Small intestine (tissue), 7 donors: ENCODE data around the gene HIGD2A. TPM values are rescaled to one million over a fixed set of nuclear protein-coding genes. Genes with fewer than 3 reads are reported as not detected.

ENCODE experiments used
- DNase-seq, 2 donors: peaks; one replicate each; pipeline versions ENCODE4 v3.0.0 to v3.0.0-alpha.2; 2013
- FAIRE-seq: peaks from 2 replicates; lab custom pipeline; 2012; peaks lifted over from hg19 to GRCh38; lab: Jason Lieb, UNC
- H3K27ac ChIP-seq, 3 donors: one replicate each; pipeline ENCODE4 v1.5.1; 2013; ENCODE audit warnings: low read length in 2 of 3, mild to moderate bottlenecking in 2 of 3, control low read depth in 1 of 3, inconsistent platforms in 1 of 3, low read depth in 1 of 3, moderate library complexity in 1 of 3
- H3K27me3 ChIP-seq, 3 donors: one replicate each; pipeline ENCODE4 v1.6.1; 2013; ENCODE audit warnings: low read length in 3 of 3, inconsistent platforms in 1 of 3; ENCODE audit not compliant: control insufficient read depth in 3 of 3, insufficient read depth in 3 of 3
- H3K36me3 ChIP-seq, 3 donors: one replicate each; pipeline ENCODE4 v1.6.1; 2013; ENCODE audit warnings: low read length in 3 of 3, inconsistent platforms in 1 of 3, low read depth in 1 of 3, mild to moderate bottlenecking in 1 of 3, moderate library complexity in 1 of 3; ENCODE audit not compliant: control insufficient read depth in 3 of 3, insufficient read depth in 2 of 3
- H3K4me1 ChIP-seq, 3 donors: one replicate each; pipeline ENCODE4 v1.6.1; 2013; ENCODE audit warnings: low read length in 2 of 3, inconsistent platforms in 1 of 3, low read depth in 1 of 3, mild to moderate bottlenecking in 1 of 3, moderate library complexity in 1 of 3; ENCODE audit not compliant: control insufficient read depth in 3 of 3, insufficient read depth in 2 of 3
- H3K4me3 ChIP-seq, 3 donors: one replicate each; pipeline ENCODE4 v1.5.1; 2013; ENCODE audit warnings: low read length in 3 of 3, control low read depth in 1 of 3, inconsistent platforms in 1 of 3, low read depth in 1 of 3, mild to moderate bottlenecking in 1 of 3, moderate library complexity in 1 of 3
- H3K9me3 ChIP-seq, 2 donors: one replicate each; pipeline ENCODE4 v1.6.1; 2013; ENCODE audit warnings: low read depth in 1 of 2, low read length in 1 of 2; ENCODE audit not compliant: control insufficient read depth in 2 of 2, insufficient read depth in 1 of 2
- WGBS, 3 donors: extraction: QIAGEN DNeasy Blood & Tissue Kit; methylation state at CpG; one replicate each; pipeline ENCODE4 v1.1.7; 2013; 5-methylcytosine and 5-hydroxymethylcytosine counted together
- polyA plus RNA-seq, 4 donors: library from polyadenylated mRNA; stranded (reverse) in 3 of 4; unstranded in 1 of 4; fragments of 200-250 nt in 3 of 4; fragments of 120-200 nt in 1 of 4; gene quantifications; one replicate each; pipeline versions ENCODE4 v1.2.1 to v1.2.3, GENCODE V29; 2013
- donor health status: healthy with polysubstance abuse.
- donor health status: control.
- donor health status: control.
- donor health status: Bipolar disorder and iron deficiency.
- donor health status: healthy.

Gene HIGD2A
- polyA plus RNA-seq, 4 donors: 116 to 343 (median 270) TPM

DNA sequence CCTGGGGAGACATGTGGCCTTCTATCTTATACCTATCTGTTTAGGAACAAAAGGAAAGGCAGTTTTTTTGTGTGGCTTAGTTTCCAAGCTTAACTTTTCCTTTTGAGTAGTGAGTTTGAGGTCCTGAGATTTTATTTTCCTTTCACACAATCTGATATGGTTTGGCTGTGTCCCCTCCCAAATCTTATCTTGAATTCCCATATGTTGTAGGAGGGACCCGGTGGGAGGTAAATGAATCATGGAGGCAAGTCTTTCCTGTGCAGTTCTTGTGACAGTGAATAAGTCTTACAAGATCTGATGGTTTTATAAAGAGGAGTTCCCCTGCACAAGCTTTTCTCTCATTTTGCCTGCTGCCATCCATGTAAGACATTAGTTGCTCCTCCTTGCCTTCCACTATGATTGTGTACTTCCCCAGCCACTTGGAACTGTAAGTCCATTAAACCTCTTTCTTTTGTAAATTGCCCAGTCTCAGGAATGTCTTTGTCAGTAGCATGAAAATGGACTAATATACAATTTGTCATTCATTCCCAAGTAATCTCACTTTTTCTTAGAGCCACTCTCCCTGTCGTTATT, 32.5 kb downstream of the HIGD2A start:
- Histone ChIP-seq H3K9me3 (peaks cover 0 to 22% of the 10 kb centered on the region in 2 donors), H3K4me3 (no peak overlapping the region), H3K36me3 (no peaks in the 10 kb centered on the region), H3K27ac (no peak overlapping the region), H3K4me1 (peaks cover 3 to 35% (median 4%) of the 10 kb centered on the region in 3 donors), H3K27me3 (no peaks in the 10 kb centered on the region)
- WGBS, 3 donors: 59 to 73% (median 66%) methylated on average over 2 of the region's 2 CpGs
- DNase-seq: no peak
- no peak for FAIRE-seq

DNA sequence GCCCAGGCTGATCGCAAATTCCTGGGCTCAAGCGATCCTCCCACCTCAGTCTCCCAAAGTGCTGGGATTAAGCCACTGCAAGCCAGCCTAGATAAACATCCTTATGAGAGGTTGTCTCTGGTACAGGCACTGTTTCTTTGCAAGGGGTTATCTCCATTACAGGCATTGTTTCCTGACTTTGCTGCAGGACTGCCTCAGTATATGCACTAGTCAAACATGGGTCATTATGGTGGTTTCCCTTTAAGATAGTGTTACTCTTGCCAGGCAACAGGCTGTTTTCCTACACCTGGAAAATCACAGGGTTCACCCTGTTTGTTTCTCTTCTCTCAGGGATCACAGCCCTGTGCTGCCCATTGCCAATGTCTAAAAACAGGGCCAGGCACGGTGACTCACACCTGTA, 35.6 kb downstream of the HIGD2A start:
- no peak for FAIRE-seq
- peak overlapping the region in 2 of 3 donors; percentile 48 to 88 for H3K27ac ChIP-seq

DNA sequence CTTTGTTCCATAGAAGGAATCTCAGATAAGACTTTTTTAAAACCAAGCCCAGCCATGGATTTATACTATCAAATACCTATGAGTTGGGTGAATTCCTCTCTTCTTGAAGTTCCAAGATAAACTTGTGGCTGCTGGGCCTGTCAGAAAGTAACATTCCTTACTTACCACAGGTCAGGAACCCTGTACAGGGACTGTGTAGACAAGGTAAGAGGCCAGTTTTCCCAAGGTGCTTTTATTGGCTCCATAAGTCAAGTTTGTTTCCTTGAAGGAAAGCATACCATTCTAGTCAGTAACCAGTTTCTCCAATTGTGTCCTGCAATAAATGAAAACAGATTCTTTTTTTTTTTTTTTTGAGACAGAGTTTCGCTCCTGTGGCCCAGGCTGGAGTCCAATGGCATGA, 36.6 kb downstream of the HIGD2A start:
- FAIRE-seq (no peak), DNase-seq (peak; percentile 79 to 84)
- H3K36me3 ChIP-seq: no peaks in the 10 kb centered on the region
- H3K4me1 ChIP-seq: peaks cover 0 to 33% (median 0%) of the 10 kb centered on the region in 3 donors
- H3K27me3 ChIP-seq: no peaks in the 10 kb centered on the region
- 14 to 66% (median 56%) methylated on average over 1 of the region's 1 CpG for WGBS, 3 donors
- H3K4me3 ChIP-seq: no peak overlapping the region
- peaks cover 0 to 18% of the 10 kb centered on the region in 2 donors for H3K9me3 ChIP-seq
- peak overlapping the region; percentile 60 to 88 (median 70) for H3K27ac ChIP-seq

More for the DNA sequence above, 35.6 kb downstream of the HIGD2A start:
- Histone ChIP-seq H3K9me3 (peaks cover 0 to 22% of the 10 kb centered on the region in 2 donors), H3K36me3 (no peaks in the 10 kb centered on the region), H3K27me3 (no peaks in the 10 kb centered on the region), H3K4me3 (no peak overlapping the region), H3K4me1 (peaks cover 0 to 28% (median 0%) of the 10 kb centered on the region in 3 donors)
- WGBS, 3 donors: 73 to 84% (median 81%) methylated on average over 3 of the region's 3 CpGs
- DNase-seq: no peak

DNA sequence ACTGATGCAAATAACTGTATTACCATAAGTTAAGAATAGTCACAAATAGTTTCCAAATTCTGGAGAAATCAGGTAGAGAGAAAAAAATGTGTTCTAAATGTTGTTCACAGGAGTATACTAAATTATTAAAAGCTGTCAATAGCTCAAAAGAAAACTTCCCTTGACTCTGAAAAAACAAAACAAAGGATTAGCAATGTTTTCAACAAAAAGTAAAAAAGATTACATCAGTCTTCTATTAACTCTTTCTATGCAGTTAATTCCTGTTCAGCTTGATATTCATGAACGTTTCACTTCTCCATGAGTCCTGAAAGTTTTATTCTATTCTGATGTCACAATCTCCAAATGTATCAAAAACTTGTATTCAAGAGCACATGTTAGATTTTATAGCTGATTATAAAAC, 37.2 kb downstream of the HIGD2A start:
- peak overlapping the region; percentile 50 to 88 (median 60) for H3K27ac ChIP-seq
- DNase-seq: no peak
- FAIRE-seq: no peak

DNA sequence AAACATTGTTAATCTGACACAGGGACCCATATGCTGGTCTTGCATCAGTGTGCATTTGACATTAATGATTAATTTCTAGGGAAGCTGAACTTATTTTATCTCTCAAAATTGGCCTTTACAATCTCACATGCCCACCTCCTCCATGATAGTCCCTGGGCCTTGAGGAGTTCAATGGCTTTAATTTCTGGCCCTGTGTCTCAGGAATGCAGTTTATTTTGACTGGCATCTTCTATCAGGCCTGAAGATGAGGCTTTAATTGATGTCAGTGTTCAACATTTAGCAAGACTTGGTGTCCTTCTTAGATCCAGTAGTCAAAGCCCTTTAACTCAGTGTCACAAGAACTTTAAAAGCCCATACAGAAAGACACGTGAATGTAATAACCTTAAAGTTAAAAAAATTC, 38.3 kb downstream of the HIGD2A start:
- WGBS, 3 donors: 63 to 75% (median 69%) methylated on average over 1 of the region's 1 CpG
- no peaks in the 10 kb centered on the region for H3K27me3 ChIP-seq
- no peak for FAIRE-seq
- peak in 1 of 2 donors; percentile 69 for DNase-seq
- H3K4me1 ChIP-seq: peaks cover 0 to 33% (median 0%) of the 10 kb centered on the region in 3 donors
- peaks cover 0 to 2% of the 10 kb centered on the region in 2 donors for H3K9me3 ChIP-seq
- H3K36me3 ChIP-seq: no peaks in the 10 kb centered on the region
- H3K4me3 ChIP-seq: no peak overlapping the region
- H3K27ac ChIP-seq: peak overlapping the region in 2 of 3 donors; percentile 11 to 88

More for the DNA sequence above, 37.2 kb downstream of the HIGD2A start:
- 87 to 91% (median 88%) methylated on average over 1 of the region's 1 CpG for WGBS, 3 donors
- no peaks in the 10 kb centered on the region for H3K36me3 ChIP-seq
- no peaks in the 10 kb centered on the region for H3K27me3 ChIP-seq
- H3K4me1 ChIP-seq: peaks cover 0 to 33% (median 0%) of the 10 kb centered on the region in 3 donors
- H3K9me3 ChIP-seq: peaks cover 0 to 12% of the 10 kb centered on the region in 2 donors
- H3K4me3 ChIP-seq: no peak overlapping the region

- 12 to 52% (median 40%) methylated on average over 4 of the region's 4 CpGs for WGBS, 3 donors
- DNase-seq (peak; percentile 50 to 76), FAIRE-seq (no peak)
- H3K4me3 ChIP-seq: no peak overlapping the region
- no peaks in the 10 kb centered on the region for H3K9me3 ChIP-seq
- H3K27ac ChIP-seq: peak overlapping the region in 1 of 3 donors; percentile 88
- no peaks in the 10 kb centered on the region for H3K36me3 ChIP-seq
- peaks cover 0 to 33% (median 0%) of the 10 kb centered on the region in 3 donors for H3K4me1 ChIP-seq
- H3K27me3 ChIP-seq: no peaks in the 10 kb centered on the region
Observed at GRCh38 chr5:176427971-176428370, 39.4 kb downstream of the HIGD2A start.

- 68 to 76% (median 71%) methylated on average over 4 of the region's 4 CpGs for WGBS, 3 donors
- FAIRE-seq: no peak
Observed at GRCh38 chr5:176429972-176430371, 41.4 kb downstream of the HIGD2A start.

DNA sequence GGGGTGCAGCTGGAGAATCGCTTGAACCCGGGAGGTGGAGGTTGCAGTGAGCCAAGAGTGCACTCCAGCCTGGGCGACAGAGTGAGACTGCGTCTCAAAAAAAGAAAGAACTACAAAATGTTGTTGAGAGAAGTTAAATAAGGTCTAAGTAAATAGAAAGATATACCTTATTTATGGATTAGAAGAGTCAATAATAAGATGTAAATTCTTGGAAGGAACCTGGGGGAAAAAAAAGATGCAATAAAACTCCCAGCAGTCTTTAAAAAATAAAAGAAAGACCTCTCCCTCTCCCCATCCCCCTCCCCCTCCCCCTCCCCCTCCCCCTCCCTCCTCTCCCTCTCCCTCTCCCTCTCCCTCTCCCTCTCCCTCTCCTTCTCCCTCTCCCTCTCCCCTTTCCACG, 44.2 kb downstream of the HIGD2A start:
- WGBS, 3 donors: 96 to 98% (median 97%) methylated on average over 4 of the region's 5 CpGs
- no peak for DNase-seq
- FAIRE-seq: no peak
- Histone ChIP-seq H3K9me3 (no peaks in the 10 kb centered on the region), H3K27me3 (no peaks in the 10 kb centered on the region), H3K4me3 (no peak overlapping the region), H3K36me3 (no peaks in the 10 kb centered on the region), H3K27ac (no peak overlapping the region), H3K4me1 (peaks cover 0 to 7% (median 0%) of the 10 kb centered on the region in 3 donors)

More at GRCh38 chr5:176429972-176430371, 41.4 kb downstream of the HIGD2A start:
- Histone ChIP-seq H3K9me3 (no peaks in the 10 kb centered on the region), H3K4me1 (peaks cover 0 to 22% (median 0%) of the 10 kb centered on the region in 3 donors), H3K4me3 (no peak overlapping the region), H3K27ac (peak overlapping the region in 1 of 3 donors; percentile 30), H3K36me3 (no peaks in the 10 kb centered on the region), H3K27me3 (no peaks in the 10 kb centered on the region)
- no peak for DNase-seq
